Ovary (tissue), 9 donors: ENCODE measurements around the gene KIF3B. TPM values are rescaled to one million over a fixed set of nuclear protein-coding genes. Genes with fewer than 3 reads are reported as not detected.

ENCODE experiments used
- DNase-seq, 5 donors: peaks; one replicate each; pipeline ENCODE4 v3.0.0-alpha.2; 2019 to 2020
- H3K27ac ChIP-seq, 2 donors: fragments of 200-600 bp; one replicate each; pipeline versions ENCODE4 v1.5.1 to v1.8.0; 2019 to 2022
- H3K27me3 ChIP-seq: fragments of 200-600 bp; one replicate; pipeline ENCODE4 v1.8.0; 2022
- H3K36me3 ChIP-seq: fragments of 200-600 bp; sonication (generic); one replicate; pipeline ENCODE4 v1.5.1; 2019
- H3K4me1 ChIP-seq: one replicate; pipeline ENCODE4 v1.8.1; 2013; ENCODE audit warnings: mild to moderate bottlenecking, moderate library complexity; ENCODE audit not compliant: insufficient read depth
- H3K4me3 ChIP-seq: fragments of 200-600 bp; sonication (generic); one replicate; pipeline ENCODE4 v1.5.1; 2017
- H3K9me3 ChIP-seq, 2 donors: fragments of 200-600 bp in 1 of 2; sonication (generic) in 1 of 2; one replicate each; pipeline versions ENCODE4 v1.5.1 to v1.8.1; 2013 to 2019; ENCODE audit warnings: mild to moderate bottlenecking in 1 of 2, moderate library complexity in 1 of 2
- CTCF ChIP-seq, 3 donors: fragments of 450-650 bp in 2 of 3; fragments of 200-600 bp in 1 of 3; IDR thresholded peaks; one replicate each; pipeline versions ENCODE4 v1.5.1 to v1.8.0; 2016 to 2022; ENCODE audit warnings: antibody characterized with exemption in 3 of 3, mild to moderate bottlenecking in 1 of 3
- EP300 ChIP-seq: sonication (generic); formaldehyde crosslinking; IDR thresholded peaks from one replicate; pipeline ENCODE4 v1.6.1; 2017; ENCODE audit warnings: antibody characterized with exemption
- POLR2A ChIP-seq: fragments of 450-650 bp; IDR thresholded peaks from one replicate; pipeline ENCODE4 v1.6.1; 2017; ENCODE audit warnings: antibody characterized with exemption, mild to moderate bottlenecking, moderate library complexity
- WGBS, 3 donors: extraction: QIAGEN DNeasy Blood & Tissue Kit in 1 of 3; methylation state at CpG; one replicate each; pipeline versions ENCODE4 v1.1.5 to v1.1.7; 2013 to 2017; 5-methylcytosine and 5-hydroxymethylcytosine counted together
- intact Hi-C, 4 donors: fragments of 100-400 bp; cut with DNase I; formaldehyde crosslinking; loops; one replicate each; pipeline versions ENCODE4 v1.11.0 to v1.15.1; 2022 to 2023
- polyA plus RNA-seq, 2 donors: library from polyadenylated mRNA; stranded (reverse); fragments of 200-250 nt in 1 of 2; fragments of 350-450 nt in 1 of 2; fragmentation: Illumina TruSeq in 1 of 2; extraction: RNeasy Lipid Tissue Mini Kit (QIAGEN cat#74804) in 1 of 2; gene quantifications; one replicate each; pipeline ENCODE4 v1.2.3, GENCODE V29; 2013 to 2014
- total RNA-seq, 7 donors: library from RNA; depleted of rRNA in 2 of 7; stranded (reverse); fragments of >200 nt in 2 of 7; fragmentation: NEBNext Ultra II Directional in 3 of 7; extraction: Animal tissue kit (Norgen Biotek cat#: 25700) in 3 of 7; gene quantifications; one replicate each; pipeline versions ENCODE4 v1.1.0 to v1.2.4, GENCODE V29; 2016 to 2023
- donor health status: DM: no; HTN: no; CAD: no; lungs with moderate emphysema.
- donor health status: DM: no; HTN: no; CAD: no.
- donor health status: Bipolar disorder and iron deficiency.
- donor health status: DM: yes; HTN: yes; CAD: no.
- donor health status: DM: no; HTN: no; CAD: no.
- donor health status: DM: yes; HTN: yes; CAD: no.

The KIF3B gene
- total and polyA plus RNA-seq, 9 donors: 10.6 to 29.8 (median 23.7) TPM

- H3K27me3 ChIP-seq: no peaks in the 10 kb centered on the region
- intact Hi-C loops: loop anchor here in 1 of 4 donors (5.0 kb wide), 1 partner anchor 123 kb away; no protein-coding TSS in a partner anchor
- no peaks in the 10 kb centered on the region for H3K36me3 ChIP-seq
- peak overlapping the region; percentile 87 to 96 for H3K27ac ChIP-seq
- no peaks in the 10 kb centered on the region for H3K9me3 ChIP-seq
- peak; percentile 77 to 87 (median 85) for DNase-seq
- TF ChIP-seq CTCF (IDR thresholded peaks at IDR 0.05): no peak
- no peak for TF ChIP-seq EP300
- no peak for TF ChIP-seq POLR2A
- peaks cover 12% of the 10 kb centered on the region for H3K4me1 ChIP-seq
- 0 to 1% (median 0%) methylated on average over 29 to 43 of the region's 46 CpGs for WGBS, 3 donors
- H3K4me3 ChIP-seq: peak overlapping the region; percentile 87
These were observed 81.6 kb downstream of the KIF3B start for GRCh38 chr20:32358883-32359632.

GRCh38 chr20:32359633-32360332 lies 82.3 kb downstream of the KIF3B start:
- Histone ChIP-seq H3K4me1 (peaks cover 15% of the 10 kb centered on the region), H3K27ac (peak overlapping the region in 1 of 2 donors; percentile 96), H3K4me3 (peak overlapping the region; percentile 87), H3K36me3 (no peaks in the 10 kb centered on the region), H3K27me3 (no peaks in the 10 kb centered on the region), H3K9me3 (no peaks in the 10 kb centered on the region)
- no peak for DNase-seq
- 4 to 9% (median 6%) methylated on average over 11 of the region's 11 CpGs for WGBS, 3 donors
- TF ChIP-seq POLR2A (no peak), EP300 (no peak), CTCF (IDR thresholded peaks at IDR 0.05) (no peak)
- intact Hi-C loops: loop anchor here in 1 of 4 donors (5.0 kb wide), 2 partner anchors 98 to 123 kb away; no protein-coding TSS in a partner anchor

GRCh38 chr20:32360333-32360634 lies 82.8 kb downstream of the KIF3B start:
- Histone ChIP-seq H3K4me1 (peaks cover 16% of the 10 kb centered on the region), H3K36me3 (no peaks in the 10 kb centered on the region), H3K4me3 (peak overlapping the region; percentile 87), H3K27ac (no peak overlapping the region), H3K9me3 (no peaks in the 10 kb centered on the region), H3K27me3 (no peaks in the 10 kb centered on the region)
- TF ChIP-seq EP300 (no peak), CTCF (IDR thresholded peaks at IDR 0.05) (no peak), POLR2A (no peak)
- DNase-seq: no peak
- intact Hi-C loops: loop anchor here in 1 of 4 donors (5.0 kb wide), 1 partner anchor 97 kb away; no protein-coding TSS in a partner anchor
- 4 to 14% (median 8%) methylated on average over 5 of the region's 5 CpGs for WGBS, 3 donors

GRCh38 chr20:32362901-32363364 lies 85.5 kb downstream of the KIF3B start:
- Histone ChIP-seq H3K27ac (no peak overlapping the region), H3K27me3 (no peaks in the 10 kb centered on the region), H3K9me3 (no peaks in the 10 kb centered on the region), H3K4me3 (no peak overlapping the region), H3K36me3 (no peaks in the 10 kb centered on the region), H3K4me1 (peaks cover 17% of the 10 kb centered on the region)
- no peak for DNase-seq
- WGBS, 3 donors: 3 to 8% (median 6%) methylated on average over 4 of the region's 4 CpGs
- intact Hi-C loops: loop anchor here in 1 of 4 donors (5.0 kb wide), 1 partner anchor 94 kb away; no protein-coding TSS in a partner anchor
- TF ChIP-seq POLR2A (no peak), CTCF (IDR thresholded peaks at IDR 0.05) (no peak), EP300 (no peak)
